ENCODE results near the gene ATAD3C.
"Not testable (repeated sequence)": the region's sequence is repeated elsewhere in the genome, so short reads cannot be mapped to it uniquely, and the experiment has no call there.

ATAD3C gene

DNA sequence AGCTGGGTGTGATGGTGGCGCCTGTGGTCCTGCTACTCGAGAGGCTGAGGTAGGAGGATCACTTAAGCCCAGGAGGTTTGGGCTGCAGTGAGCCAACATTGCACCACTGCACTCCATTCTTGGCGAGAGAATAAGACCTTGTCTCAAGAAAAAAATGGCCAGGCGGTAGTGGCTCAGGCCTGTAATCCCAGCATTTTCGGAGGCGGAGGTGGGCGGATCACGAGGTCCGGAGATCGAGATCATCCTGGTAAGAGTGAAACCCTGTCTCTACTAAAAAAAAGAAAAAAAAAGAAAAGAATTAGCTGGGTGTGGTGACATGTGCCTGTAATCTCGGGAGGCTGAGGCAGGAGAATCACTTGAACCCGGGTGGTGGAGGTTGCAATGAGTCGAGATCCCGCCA lies 33.4 kb downstream of the ATAD3C start:
- TF ChIP-seq, protein P1, sequence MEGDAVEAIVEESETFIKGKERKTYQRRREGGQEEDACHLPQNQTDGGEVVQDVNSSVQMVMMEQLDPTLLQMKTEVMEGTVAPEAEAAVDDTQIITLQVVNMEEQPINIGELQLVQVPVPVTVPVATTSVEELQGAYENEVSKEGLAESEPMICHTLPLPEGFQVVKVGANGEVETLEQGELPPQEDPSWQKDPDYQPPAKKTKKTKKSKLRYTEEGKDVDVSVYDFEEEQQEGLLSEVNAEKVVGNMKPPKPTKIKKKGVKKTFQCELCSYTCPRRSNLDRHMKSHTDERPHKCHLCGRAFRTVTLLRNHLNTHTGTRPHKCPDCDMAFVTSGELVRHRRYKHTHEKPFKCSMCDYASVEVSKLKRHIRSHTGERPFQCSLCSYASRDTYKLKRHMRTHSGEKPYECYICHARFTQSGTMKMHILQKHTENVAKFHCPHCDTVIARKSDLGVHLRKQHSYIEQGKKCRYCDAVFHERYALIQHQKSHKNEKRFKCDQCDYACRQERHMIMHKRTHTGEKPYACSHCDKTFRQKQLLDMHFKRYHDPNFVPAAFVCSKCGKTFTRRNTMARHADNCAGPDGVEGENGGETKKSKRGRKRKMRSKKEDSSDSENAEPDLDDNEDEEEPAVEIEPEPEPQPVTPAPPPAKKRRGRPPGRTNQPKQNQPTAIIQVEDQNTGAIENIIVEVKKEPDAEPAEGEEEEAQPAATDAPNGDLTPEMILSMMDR (IDR thresholded peaks at IDR 0.05; ENCODE audit: control insufficient read depth, extremely low read depth, insufficient read depth), result no peak
- no peak for DNase-seq (ENCODE audit: low read depth)
- H3K4me3 ChIP-seq (ENCODE audit: low read depth, low read length), result no peak overlapping the region

DNA sequence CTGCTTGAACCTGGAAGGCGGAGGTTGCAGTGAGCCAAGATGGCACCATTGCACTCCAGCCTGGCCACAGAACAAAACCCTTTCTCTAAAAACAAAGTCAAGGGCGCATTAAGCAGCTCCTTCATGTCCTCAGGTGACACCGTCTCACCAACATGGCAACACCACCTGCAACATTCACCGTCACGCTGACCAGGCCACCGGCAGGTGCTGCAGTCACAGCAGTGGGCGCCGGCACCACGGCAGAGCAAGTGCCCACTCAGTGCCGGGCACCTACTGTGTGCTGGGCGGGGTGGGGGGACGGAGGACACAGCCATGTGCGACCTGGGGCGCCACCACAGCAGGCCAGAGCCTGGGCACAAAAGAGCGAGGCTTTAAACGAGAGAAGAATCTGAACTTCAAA lies 34.2 kb downstream of the ATAD3C start:
- TF ChIP-seq, protein P1 (IDR thresholded peaks at IDR 0.05; ENCODE audit: control insufficient read depth, extremely low read depth, insufficient read depth), result no peak
- no peak overlapping the region for H3K4me3 ChIP-seq (ENCODE audit: low read depth, low read length)
- DNase-seq (ENCODE audit: low read depth), result no peak

DNA sequence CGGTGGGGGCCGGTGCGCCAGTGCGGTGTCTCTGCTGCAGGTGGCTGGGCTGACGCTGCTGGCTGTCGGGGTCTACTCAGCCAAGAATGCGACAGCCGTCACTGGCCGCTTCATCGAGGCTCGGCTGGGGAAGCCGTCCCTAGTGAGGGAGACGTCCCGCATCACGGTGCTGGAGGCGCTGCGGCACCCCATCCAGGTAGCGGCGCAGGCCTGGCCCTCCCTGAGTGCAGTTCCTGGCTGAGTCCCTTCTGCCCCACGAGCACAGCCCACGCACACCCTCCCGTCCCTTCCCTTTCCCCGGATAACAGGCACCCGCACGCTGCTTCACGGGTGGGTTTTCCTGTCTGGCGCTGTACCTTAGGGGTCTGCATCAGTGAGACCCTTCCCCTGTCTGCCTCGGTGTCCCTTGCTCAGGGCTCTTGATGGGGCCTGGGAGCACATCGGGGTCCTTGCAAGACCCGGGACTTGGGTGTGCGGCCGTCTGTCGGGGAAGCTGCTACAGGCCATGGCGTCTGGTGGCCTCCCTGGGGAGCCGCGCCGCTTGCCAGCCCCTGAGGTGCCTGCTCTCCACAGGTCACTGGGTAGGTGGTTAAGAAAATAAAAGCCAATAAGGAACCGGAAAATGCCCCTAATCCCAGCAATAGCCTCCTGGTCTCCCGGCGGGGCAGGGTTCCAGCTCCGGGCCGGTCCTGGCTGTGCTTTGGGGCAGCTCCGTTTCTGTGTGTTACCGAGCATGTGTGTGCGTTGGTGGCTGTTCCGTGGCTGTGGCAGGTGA lies 35.7 kb downstream of the ATAD3C start:
- not testable (repeated sequence) for DNase-seq (ENCODE audit: low read depth); H3K4me3 ChIP-seq (ENCODE audit: low read depth, low read length)

DNA sequence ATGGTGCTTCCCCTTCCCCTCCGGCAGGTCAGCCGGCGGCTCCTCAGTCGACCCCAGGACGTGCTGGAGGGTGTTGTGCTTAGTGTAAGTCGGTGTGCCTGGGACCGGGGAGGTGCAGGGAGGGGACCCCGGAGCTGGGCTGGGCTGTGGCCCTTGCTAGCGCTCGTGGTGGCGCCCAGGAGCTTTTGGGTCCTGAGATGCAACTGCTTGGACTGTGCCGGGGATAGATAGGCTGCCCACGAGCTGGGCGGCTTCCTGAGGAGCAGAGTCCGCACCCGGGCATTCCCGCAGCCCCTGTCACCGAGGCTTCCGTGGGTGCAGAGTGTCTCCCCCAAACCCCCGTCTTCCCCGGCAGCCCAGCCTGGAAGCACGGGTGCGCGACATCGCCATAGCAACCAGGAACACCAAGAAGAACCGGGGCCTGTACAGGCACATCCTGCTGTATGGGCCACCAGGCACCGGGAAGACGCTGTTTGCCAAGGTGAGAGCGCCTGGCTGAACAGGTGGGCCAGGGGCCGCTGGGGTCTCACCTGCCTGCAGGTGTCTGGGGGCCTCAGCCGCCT lies 36.3 kb downstream of the ATAD3C start:
- not testable (repeated sequence) for H3K4me3 ChIP-seq (ENCODE audit: low read depth, low read length); DNase-seq (ENCODE audit: low read depth)

DNA sequence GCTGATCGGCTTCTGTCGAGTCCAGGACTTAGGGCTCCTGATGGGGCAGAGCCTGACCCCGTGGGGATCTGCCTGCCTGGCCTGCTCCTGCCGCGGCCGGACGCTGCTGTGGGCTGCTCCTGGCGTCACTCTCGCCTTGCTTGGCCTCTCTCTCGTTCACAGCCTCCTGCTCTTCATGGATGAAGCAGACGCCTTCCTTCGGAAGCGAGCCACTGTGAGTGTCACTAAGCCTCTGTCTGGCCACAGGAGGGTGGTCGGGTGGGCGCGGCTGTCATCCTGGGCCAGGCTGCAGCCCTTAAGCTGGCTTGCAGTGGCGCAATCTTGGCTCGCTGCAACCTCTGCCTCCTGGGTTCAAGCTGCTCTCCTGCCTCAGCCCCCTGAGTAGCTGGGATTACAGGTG lies 38.2 kb downstream of the ATAD3C start:
- H3K4me3 ChIP-seq (ENCODE audit: low read depth, low read length), result no peak overlapping the region
- TF ChIP-seq, protein P1 (IDR thresholded peaks at IDR 0.05; ENCODE audit: control insufficient read depth, extremely low read depth, insufficient read depth), result no peak
- no peak for DNase-seq (ENCODE audit: low read depth)

DNA sequence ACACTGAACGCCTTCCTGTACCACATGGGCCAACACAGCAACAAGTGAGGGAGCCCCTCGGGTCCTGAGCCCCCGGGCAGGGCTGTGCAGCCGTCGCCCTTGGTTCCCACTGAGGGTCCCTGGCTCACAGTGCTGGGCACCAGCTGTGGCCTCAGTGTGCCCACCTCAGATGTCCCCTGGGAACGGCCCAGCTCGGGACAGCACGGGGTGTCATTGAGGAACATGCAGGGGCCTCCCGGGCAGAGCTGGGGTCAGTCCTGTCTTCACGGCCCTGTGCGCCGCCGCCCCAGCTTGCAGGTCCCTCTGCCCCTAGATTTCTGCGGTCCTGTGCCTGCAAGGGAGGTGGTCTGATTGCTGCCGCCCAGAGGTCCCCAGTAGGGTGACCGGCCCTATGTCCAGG lies 39.7 kb downstream of the ATAD3C start:
- TF ChIP-seq, protein P1 (IDR thresholded peaks at IDR 0.05; ENCODE audit: control insufficient read depth, extremely low read depth, insufficient read depth), result no peak
- H3K4me3 ChIP-seq (ENCODE audit: low read depth, low read length), result no peak overlapping the region
- DNase-seq (ENCODE audit: low read depth), result no peak

DNA sequence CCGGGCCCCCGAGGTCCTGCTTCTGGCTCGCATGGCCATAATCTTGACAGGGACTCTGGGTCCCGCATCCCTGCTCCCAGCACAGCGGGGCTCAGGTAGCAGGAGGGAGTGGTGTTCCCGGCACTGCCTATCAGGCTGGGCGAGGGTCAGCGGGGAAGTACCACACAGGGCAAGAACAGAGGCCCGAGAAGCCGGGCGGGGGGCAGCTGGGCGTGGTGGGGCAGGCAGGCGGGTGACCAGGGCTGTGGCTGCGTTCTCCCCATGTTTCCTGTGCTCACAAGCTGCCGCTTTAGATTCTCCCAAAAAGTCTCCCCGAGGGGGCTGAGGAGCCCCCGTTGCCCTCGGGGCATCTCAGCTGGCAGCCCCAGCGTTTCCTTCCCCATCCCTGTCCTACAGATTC lies 40.4 kb downstream of the ATAD3C start:
- no peak overlapping the region for H3K4me3 ChIP-seq (ENCODE audit: low read depth, low read length)
- no peak for DNase-seq (ENCODE audit: low read depth)
- TF ChIP-seq, protein P1 (IDR thresholded peaks at IDR 0.05; ENCODE audit: control insufficient read depth, extremely low read depth, insufficient read depth), result no peak

DNA sequence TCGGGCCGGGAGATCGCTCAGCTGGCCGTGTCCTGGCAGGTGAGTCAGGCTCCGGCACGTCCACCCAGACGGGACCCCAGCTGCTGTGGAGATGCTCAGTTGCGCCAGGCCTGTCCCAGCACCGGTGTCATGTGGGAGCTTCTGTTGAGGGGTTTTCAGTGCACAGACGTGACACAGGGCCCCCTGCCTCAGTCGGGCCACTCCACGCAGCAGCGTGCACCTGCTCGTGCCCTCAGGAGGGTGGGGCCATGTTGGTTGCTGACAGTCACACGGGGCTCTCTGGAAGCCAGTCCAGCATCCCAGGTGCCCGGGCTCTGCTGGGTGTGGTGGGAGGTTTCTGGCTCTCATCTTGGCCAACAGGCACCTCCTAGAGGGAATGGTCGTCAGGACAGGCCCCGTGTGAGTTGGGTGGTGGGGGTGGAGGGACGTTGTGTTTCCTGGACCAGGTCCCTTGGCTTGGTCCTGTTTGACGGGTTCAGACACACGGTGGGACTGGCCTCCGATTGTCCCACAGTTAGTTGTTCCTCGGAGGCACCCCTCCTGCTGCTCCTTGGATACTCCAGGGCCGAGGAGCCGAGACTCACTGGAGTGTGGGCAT lies 41.2 kb downstream of the ATAD3C start:
- TF ChIP-seq, protein P1 (IDR thresholded peaks at IDR 0.05; ENCODE audit: control insufficient read depth, extremely low read depth, insufficient read depth), result no peak
- no peak for DNase-seq (ENCODE audit: low read depth)
- no peak overlapping the region for H3K4me3 ChIP-seq (ENCODE audit: low read depth, low read length)

Data from LNCaP clone FGC (cell line).